ENCODE results near the gene COL18A1.

GRCh38 chr21:45465105-45465504 is 60.1 kb downstream of the COL18A1 start:
- TF ChIP-seq POLR2A (IDR thresholded peaks at IDR 0.05; ENCODE audit: low read length) (no peak), GATA1 (IDR thresholded peaks at IDR 0.05; ENCODE audit: low read depth, low read length) (no peak)

Measured in erythroblast (primary cell).